ENCODE data around the gene BEND6.
A peak's percentile ranks its signal among the peaks of the same experiment; 100 is the strongest.
"Not testable (repeated sequence)": the region's sequence is repeated elsewhere in the genome, so short reads cannot be mapped to it uniquely, and the experiment has no call there.

The BEND6 gene

GRCh38 chr6:57044568-57044967 is 89.7 kb downstream of the BEND6 start:
- H3K4me3 ChIP-seq (ENCODE audit: low read length): no peak overlapping the region
- TF ChIP-seq CTCF (conservative IDR thresholded peaks at IDR 0.05; ENCODE audit: low read length): no peak
- no peak for DNase-seq (ENCODE audit: low read depth)

GRCh38 chr6:57046332-57047256 is 91.7 kb downstream of the BEND6 start, which contains the start of gene KIAA1586:
Gene KIAA1586, plus strand, starts transcription at chr6:57046693. Its CDS starts 63 bp downstream, at chr6:57046756.
- peak; percentile 86 for DNase-seq (ENCODE audit: low read depth)
- peak within 1 kb of the TSS; percentile 63 for H3K4me3 ChIP-seq (ENCODE audit: low read length)

GRCh38 chr6:57047257-57047585 is 92.3 kb downstream of the BEND6 start:
- DNase-seq (ENCODE audit: low read depth); H3K4me3 ChIP-seq (ENCODE audit: low read length): not testable (repeated sequence)

GRCh38 chr6:57047859-57048258 is 93.0 kb downstream of the BEND6 start:
- peak overlapping the region; percentile 35 for H3K4me3 ChIP-seq (ENCODE audit: low read length)
- DNase-seq (ENCODE audit: low read depth): not testable (repeated sequence)

GRCh38 chr6:57048577-57048976 is 93.7 kb downstream of the BEND6 start:
- no peak overlapping the region; the same call in 1 of the 2 replicates for H3K4me3 ChIP-seq (ENCODE audit: low read length)

GRCh38 chr6:57063847-57064246 is 108.9 kb downstream of the BEND6 start:
- H3K4me3 ChIP-seq (ENCODE audit: low read length): no peak overlapping the region
- TF ChIP-seq CTCF (conservative IDR thresholded peaks at IDR 0.05; ENCODE audit: low read length): no peak
- no peak for DNase-seq (ENCODE audit: low read depth)

More at GRCh38 chr6:57048577-57048976, 93.7 kb downstream of the BEND6 start:
- peak; percentile 6 for DNase-seq (ENCODE audit: low read depth)
- no peak for TF ChIP-seq CTCF (conservative IDR thresholded peaks at IDR 0.05; ENCODE audit: low read length)

- no peak overlapping the region for H3K4me3 ChIP-seq (ENCODE audit: low read length)
- no peak for TF ChIP-seq CTCF (conservative IDR thresholded peaks at IDR 0.05; ENCODE audit: low read length)
- DNase-seq (ENCODE audit: low read depth): peak; percentile 22
These were observed 109.9 kb downstream of the BEND6 start for GRCh38 chr6:57064809-57065208.

GRCh38 chr6:57068061-57068460 is 113.2 kb downstream of the BEND6 start:
- no peak overlapping the region for H3K4me3 ChIP-seq (ENCODE audit: low read length)
- DNase-seq (ENCODE audit: low read depth): peak; percentile 10
- TF ChIP-seq CTCF (conservative IDR thresholded peaks at IDR 0.05; ENCODE audit: low read length): no peak
